GM04504 (cell line): ENCODE data around the gene SAMD5.

ENCODE experiments used
- DNase-seq: peaks from one replicate; pipeline ENCODE4 v3.0.0-alpha.2; 2012; ENCODE audit warnings: low read depth

SAMD5 gene

GRCh38 chr6:147508042-147508865 is at the start of gene SAMD5:
Gene SAMD5 (plus strand): TSS chr6:147508690. CDS start chr6:147508929, 239 bp downstream.
- DNase-seq, result no peak

- DNase-seq, result no peak
These were observed 48.7 kb upstream of the SAMD5 start for GRCh38 chr6:147459780-147460179.

DNA sequence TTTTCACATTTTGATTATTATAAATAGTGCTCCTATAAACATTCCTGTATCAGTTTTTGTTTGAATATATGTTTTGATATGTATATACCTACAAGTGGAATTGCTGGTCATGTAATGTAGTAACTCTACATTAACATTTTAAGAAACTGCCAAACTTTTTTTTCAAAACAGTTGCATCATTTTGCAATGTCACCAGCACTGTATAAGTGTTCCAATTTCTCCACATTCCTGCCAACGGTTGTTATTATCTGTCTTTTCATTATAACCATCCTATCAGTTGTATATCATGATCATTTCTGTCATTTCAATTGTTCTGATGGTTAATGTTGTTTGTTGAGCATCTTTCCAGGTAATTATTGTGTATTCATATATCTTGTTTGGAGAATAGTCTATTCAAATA is 44.8 kb upstream of the SAMD5 start:
- DNase-seq, result no peak

GRCh38 chr6:147467428-147467827 is 41.1 kb upstream of the SAMD5 start:
- DNase-seq, result no peak

GRCh38 chr6:147467886-147468285 is 40.6 kb upstream of the SAMD5 start:
- DNase-seq, result no peak

DNA sequence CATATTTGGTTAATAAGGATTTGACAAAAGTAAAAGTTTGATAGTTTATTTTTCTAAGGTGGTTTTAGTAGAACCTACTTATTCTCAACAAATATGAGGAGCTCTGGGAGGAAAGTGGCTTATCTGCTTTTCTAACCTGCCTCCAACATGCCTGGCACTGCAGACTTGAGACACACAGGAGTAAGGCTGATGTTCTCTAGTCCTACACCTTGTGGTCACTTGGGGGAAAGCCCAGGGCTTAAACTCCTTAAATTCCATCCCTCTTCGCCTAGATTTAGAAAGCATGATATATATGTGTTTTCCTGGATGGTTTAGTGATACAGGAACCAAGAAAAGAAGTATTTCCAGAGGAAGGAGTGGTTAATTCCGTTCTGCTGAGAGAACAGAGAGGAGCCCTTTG is 39.9 kb upstream of the SAMD5 start:
- no peak for DNase-seq

DNA sequence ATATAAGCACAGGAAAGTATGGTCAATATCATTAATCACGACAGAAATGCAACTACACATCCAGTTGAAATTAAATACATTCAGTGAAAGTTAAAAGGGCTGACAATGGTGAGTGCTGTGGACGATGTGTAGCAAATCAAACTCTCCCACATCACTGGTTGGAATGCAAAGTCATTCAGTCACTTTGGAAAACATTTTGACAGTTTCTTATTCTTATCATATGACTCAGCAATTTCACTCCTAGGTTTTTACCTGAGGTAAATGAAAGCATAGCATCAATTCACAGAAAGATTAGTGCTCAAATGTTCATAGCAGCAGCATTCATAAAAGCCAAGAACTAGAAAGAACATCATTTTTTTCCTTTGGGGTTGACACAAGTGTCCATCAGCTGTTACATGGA is 28.6 kb upstream of the SAMD5 start:
- DNase-seq, result no peak

DNA sequence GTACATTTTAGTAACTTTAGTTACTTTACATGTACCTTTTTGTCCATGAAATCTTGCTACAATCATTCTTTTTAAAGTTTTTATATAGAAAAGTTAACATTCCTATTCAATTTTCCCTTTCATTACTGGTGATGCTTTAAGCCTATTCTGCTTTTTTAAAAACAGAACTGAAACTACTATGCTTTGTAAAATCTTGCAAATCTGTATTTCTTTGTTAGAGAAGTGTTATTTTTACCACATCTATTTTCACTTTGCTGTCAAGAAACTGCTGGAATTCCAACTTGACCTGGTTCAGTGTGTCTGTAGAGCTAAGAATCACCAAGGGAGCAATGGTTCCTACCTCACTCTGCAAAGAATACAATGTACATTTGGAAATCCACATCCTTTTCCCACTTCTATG is 21.8 kb upstream of the SAMD5 start:
- DNase-seq, result no peak

GRCh38 chr6:147497472-147497871 is 11.0 kb upstream of the SAMD5 start:
- no peak for DNase-seq

DNA sequence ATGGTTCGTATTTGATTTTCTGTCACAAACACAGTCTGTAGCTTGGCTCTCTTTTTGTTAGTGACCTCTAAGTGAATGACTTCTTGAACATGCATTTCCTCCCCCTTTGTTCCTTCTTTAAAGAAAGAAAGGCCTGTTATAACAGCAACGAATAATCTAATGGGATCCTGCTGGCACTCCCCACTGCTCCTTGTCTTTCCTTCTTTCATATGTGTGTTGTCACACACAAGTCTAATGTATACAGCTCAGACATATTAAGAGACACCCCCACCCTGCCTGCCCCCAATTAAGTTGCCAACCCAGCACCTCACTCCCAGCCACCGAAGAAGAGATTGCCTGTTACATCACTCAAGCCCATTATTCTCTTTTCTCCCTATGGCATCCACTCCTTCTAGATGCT is 4.9 kb upstream of the SAMD5 start:
- no peak for DNase-seq

DNA sequence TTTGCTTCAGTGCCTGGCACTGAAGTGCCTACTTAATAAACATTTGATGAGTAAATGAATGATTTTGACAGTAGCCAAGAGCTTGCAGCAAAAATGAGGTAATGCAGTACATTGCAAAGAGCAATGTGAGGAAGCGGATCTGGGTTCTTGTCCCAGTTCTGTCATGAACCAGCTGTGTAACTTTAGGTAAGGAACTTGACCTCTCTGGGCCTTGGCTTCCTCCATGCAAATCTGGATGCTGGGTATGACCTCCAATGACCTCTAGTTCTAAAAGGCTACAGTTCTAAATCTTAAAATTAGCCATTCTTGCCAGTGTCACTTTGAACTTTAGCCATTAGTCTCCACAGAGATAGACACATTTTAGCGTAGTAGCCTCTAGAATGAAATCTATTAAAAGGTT is 3.6 kb upstream of the SAMD5 start:
- no peak for DNase-seq

DNA sequence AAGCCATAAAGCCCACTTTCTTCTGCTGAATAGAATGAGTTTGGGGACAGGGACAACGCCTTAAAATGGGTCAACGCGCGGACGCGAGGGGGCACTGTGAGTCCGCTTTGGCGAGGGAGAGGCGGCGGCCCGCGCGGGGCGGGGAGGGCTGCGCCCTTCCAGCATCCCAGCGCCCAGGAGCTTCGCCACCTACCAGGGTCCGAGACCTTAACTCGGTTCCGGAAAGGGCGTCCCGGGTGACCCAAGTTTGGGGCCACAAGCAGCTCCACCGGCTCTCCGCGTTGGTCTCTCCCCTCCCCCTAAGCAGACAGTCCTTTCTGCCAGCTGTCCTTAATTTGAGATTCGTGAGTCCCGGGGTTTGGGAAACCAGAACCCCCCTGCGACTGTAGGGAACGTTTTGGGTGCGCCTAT is 1.8 kb upstream of the SAMD5 start:
- DNase-seq, result no peak

GRCh38 chr6:147507162-147508041 is 1.1 kb upstream of the SAMD5 start:
- no peak for DNase-seq

GRCh38 chr6:147508866-147509608 is 547 bp downstream of the SAMD5 start:
- no peak for DNase-seq

- DNase-seq, result no peak
These were observed 1.4 kb downstream of the SAMD5 start for GRCh38 chr6:147509891-147510290.

- no peak for DNase-seq
These were observed 2.6 kb downstream of the SAMD5 start for GRCh38 chr6:147510929-147511590.

DNA sequence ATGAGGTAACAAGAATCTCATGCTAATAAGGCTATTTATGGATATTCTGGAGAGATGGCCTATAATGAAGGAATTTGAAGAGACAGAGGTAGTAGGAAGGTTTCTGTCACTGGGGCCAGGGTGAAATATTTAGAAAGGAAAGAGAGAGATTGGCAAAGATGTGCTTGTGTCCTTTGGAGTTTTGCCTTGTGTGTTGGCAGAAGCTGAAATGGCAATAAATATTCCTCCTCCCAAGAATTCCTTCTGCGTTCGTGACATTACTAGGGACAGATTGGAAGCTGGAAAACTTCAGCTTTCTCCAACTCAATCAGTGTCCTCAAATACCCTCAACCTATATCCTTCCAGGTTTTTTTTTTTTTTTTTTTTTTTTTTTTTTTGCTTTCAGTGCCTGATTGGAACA is 6.3 kb downstream of the SAMD5 start:
- DNase-seq, result no peak

- DNase-seq, result no peak
These were observed 6.8 kb downstream of the SAMD5 start for GRCh38 chr6:147515327-147515726.

DNA sequence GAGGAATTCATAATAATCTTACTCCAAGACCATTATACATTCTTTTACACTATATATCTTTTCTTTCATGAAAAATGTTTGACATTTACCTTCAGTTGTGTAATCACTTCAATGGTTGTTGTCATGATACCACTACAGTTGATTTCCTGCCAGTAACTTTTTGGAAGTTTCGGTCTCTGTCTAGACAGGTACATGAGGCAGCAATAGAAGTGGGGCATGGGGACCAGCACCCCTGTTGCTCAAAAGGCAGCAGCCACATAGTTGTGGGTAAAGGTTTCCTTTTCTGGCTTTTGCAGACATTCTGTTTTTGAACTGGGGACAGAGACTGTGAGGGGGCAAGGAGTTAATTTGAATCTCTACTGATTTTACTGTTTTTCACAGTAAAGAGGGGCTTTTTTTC is 14.1 kb downstream of the SAMD5 start:
- no peak for DNase-seq

DNA sequence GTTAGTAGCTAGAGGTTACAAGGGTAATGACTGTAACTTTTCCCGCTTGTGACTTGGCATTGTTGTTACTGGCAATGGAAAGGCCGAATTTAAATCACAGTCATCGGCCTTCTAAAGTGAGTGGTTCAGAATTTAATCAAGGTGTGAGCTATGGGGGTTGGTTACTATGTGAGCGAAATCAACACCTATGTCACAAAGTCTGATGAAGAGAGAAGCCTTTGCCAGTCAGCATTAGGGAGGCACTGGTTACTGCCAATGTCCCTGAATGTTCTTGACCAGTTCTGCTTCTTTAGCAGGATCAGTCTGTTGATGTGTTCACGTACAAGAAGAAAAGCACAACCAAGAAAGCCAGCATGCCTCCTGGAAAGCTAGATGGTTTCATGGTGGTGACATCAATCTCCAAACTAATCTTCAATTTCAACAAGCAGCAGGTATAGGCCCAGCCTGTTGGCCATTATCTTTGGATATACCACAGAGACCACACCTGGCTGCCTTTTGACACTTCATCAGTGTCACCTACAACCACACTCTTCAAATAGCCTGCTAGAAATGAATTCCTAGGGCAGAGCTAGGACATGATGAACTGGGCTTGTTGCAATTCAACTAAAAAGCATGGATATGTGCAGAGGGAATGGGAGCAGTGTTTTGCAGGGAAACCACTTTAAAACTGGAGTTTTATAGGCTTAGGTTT is 17.2 kb downstream of the SAMD5 start:
- no peak for DNase-seq

DNA sequence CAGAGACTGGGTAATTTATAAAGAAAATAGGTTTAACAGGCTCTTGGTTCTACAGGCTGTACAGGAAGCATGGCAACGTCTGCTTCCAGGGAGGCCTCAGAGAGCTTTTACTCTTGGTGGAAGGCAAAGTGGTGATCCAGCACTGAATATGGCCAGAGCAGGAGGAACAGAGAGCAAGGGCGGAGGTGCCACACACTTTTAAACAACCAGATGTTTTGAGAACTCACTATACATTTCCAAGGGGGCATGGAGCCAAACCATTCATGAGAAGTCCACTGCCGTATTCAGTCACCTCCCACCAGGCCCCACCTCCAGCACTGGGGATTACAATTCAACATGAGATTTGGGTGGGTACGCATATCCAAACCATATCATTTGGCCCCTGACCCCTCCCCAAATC is 18.7 kb downstream of the SAMD5 start:
- DNase-seq, result no peak
